ENCODE data around the gene ZNF280B. TPM values are rescaled to one million over a fixed set of nuclear protein-coding genes. Genes with fewer than 3 reads are reported as not detected.

ZNF280B gene
- total RNA-seq, 1 experiment from 2014 or later, result 5.5 TPM

- no peak for DNase-seq (ENCODE audit: low read depth, low spot score)
- no TSS peak for BruUV-seq (replicated peaks)
- ChIA-PET RAD21 (ENCODE audit: low non-redundant PET in 1 of 2, low total read pairs in 2 of 2, uncharacterized antibody in 2 of 2, unreplicated experiment in 2 of 2) (no interaction called here), CTCF (no interaction called here), POLR2A (no interaction called here)
- Histone ChIP-seq H3K9me3 (ENCODE audit: control insufficient read depth in 1 of 2, insufficient read depth in 1 of 2, low read depth in 1 of 2, low read length in 2 of 2) (0 out of 4 replicates have a peak, but pooled peaks cover 0 to 3% of the 10 kb centered on the region in 2 experiments), H3K9ac (ENCODE audit: low read length) (no peak overlapping the region), H3K27me3 (ENCODE audit: insufficient read depth, low read length) (no peaks in the 10 kb centered on the region), H3K79me2 (ENCODE audit: insufficient read depth, low read length) (no peaks in the 10 kb centered on the region), H4K20me1 (ENCODE audit: insufficient read depth) (no peaks in the 10 kb centered on the region), H3K36me3 (ENCODE audit: control insufficient read depth in 1 of 2, insufficient read depth in 2 of 2, low read length in 2 of 2) (no peaks in the 10 kb centered on the region; a peak in 1 of 4 replicates), H3K4me2 (ENCODE audit: low read length) (no peak overlapping the region), H3K4me3 (replicated peaks in 1 of 2; ENCODE audit: low read depth in 1 of 2, low read length in 2 of 2) (no peak overlapping the region), H2AFZ (ENCODE audit: low read depth, low read length, poor library complexity, severe bottlenecking) (no peak overlapping the region), H3K9me2 (ENCODE audit: insufficient read depth) (no peaks in the 10 kb centered on the region), H3K4me1 (ENCODE audit: control insufficient read depth in 1 of 2, insufficient read depth in 2 of 2, low read length in 2 of 2) (no peaks in the 10 kb centered on the region), H3K27ac (ENCODE audit: low read depth, low read length) (no peak overlapping the region)
- intact Hi-C loops (cut with micrococcal nuclease), result loop anchor here (10.0 kb wide), 2 partner anchors 115 to 275 kb away; no protein-coding TSS in a partner anchor
- TF ChIP-seq FOSL1 (IDR thresholded peaks at IDR 0.05; ENCODE audit: low read depth) (no peak), EZH2 (IDR thresholded peaks at IDR 0.05) (no peak), JUND (IDR thresholded peaks at IDR 0.05) (no peak), TCF7L2 (IDR thresholded peaks at IDR 0.05; ENCODE audit: borderline replicate concordance, extremely low read depth, insufficient read depth, insufficient read length) (no peak), ATF3 (IDR thresholded peaks at IDR 0.05) (no peak), POLR2A (IDR thresholded peaks at IDR 0.05; ENCODE audit: borderline replicate concordance, extremely low read depth, insufficient read depth, insufficient read length) (no peak), SRF (IDR thresholded peaks at IDR 0.05; ENCODE audit: low read depth) (no peak), ELF1 (IDR thresholded peaks at IDR 0.05; ENCODE audit: borderline replicate concordance, low read depth) (no peak), POLR2AphosphoS5 (IDR thresholded peaks at IDR 0.05; ENCODE audit: low read depth, low read length) (no peak), YY1 (IDR thresholded peaks at IDR 0.05; ENCODE audit: extremely low read depth, insufficient replicate concordance, low read depth, low read length) (no peak), ZBTB33 (IDR thresholded peaks at IDR 0.05; ENCODE audit: extremely low read depth, insufficient replicate concordance, low read length) (no peak), REST (IDR thresholded peaks at IDR 0.05; ENCODE audit: low read depth) (no peak), MAX (IDR thresholded peaks at IDR 0.05) (no peak), CEBPB (IDR thresholded peaks at IDR 0.05; ENCODE audit: low read depth) (no peak), EGR1 (IDR thresholded peaks at IDR 0.05; ENCODE audit: low read depth) (no peak), CBX3 (IDR thresholded peaks at IDR 0.05; ENCODE audit: low read depth) (no peak)
- ATAC-seq, result no peak
These were observed 39.0 kb downstream of the ZNF280B start for GRCh38 chr22:22469527-22469926.

Data from HCT116 (cell line).